HCT116 (cell line): ENCODE data around the gene SEMA3G.

Source experiments
- EZH2 ChIP-seq: fragments of 200-600 bp; sonication (generic); IDR thresholded peaks from 2 replicates; pipeline ENCODE4 v1.6.1; 2017; ENCODE audit warnings: antibody characterized with exemption, mixed run types
- POLR2A ChIP-seq: IDR thresholded peaks from 2 replicates; pipeline ENCODE4 v1.7.0; 2011; ENCODE audit warnings: borderline replicate concordance; ENCODE audit not compliant: insufficient read depth, insufficient read length; ENCODE audit errors: extremely low read depth

DNA sequence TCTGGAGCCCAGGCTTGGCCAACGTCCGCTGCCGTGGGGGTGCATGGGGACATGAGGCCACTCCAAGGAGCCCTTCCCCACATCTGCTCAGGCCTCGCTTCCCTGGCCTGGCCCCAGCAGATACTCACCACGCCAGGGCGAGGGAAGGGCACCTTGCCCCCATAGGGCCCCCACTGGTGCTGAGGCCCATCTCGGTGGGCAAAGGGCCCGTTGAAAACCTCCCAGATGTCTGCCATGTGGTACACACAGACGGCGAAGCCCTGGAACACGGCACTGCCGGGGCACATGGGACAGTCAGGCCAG, 4.7 kb downstream of the SEMA3G start:
- no peak for TF ChIP-seq POLR2A
- no peak for TF ChIP-seq EZH2
